Measurements from ENCODE around the gene HECW1. TPM values are rescaled to one million over a fixed set of nuclear protein-coding genes. Genes with fewer than 3 reads are reported as not detected.

Gene HECW1
- total and polyA plus RNA-seq, 2 of the 13 experiments (the other 11 are each of a cell fraction or from before 2014, with no cell fraction given), result not detected

GRCh38 chr7:43307522-43307921 lies 195.1 kb downstream of the HECW1 start:
- FAIRE-seq, result no peak
- in situ Hi-C loops (cut with HindIII; ENCODE audit: extremely low pct_ligation_motif_present, low pct_unique_long_range_greater_than_20kb), result no loop called here
- TF ChIP-seq, protein P1, sequence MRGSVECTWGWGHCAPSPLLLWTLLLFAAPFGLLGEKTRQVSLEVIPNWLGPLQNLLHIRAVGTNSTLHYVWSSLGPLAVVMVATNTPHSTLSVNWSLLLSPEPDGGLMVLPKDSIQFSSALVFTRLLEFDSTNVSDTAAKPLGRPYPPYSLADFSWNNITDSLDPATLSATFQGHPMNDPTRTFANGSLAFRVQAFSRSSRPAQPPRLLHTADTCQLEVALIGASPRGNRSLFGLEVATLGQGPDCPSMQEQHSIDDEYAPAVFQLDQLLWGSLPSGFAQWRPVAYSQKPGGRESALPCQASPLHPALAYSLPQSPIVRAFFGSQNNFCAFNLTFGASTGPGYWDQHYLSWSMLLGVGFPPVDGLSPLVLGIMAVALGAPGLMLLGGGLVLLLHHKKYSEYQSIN (CRISPR knock-in tag; IDR thresholded peaks at IDR 0.05; ENCODE audit: borderline replicate concordance), result no peak
- TF ChIP-seq ZBTB42 (CRISPR knock-in tag; IDR thresholded peaks at IDR 0.05), result no peak
- TF ChIP-seq SOX5 (CRISPR knock-in tag; IDR thresholded peaks at IDR 0.05; ENCODE audit: borderline replicate concordance), result no peak
- TF ChIP-seq, protein P2, sequence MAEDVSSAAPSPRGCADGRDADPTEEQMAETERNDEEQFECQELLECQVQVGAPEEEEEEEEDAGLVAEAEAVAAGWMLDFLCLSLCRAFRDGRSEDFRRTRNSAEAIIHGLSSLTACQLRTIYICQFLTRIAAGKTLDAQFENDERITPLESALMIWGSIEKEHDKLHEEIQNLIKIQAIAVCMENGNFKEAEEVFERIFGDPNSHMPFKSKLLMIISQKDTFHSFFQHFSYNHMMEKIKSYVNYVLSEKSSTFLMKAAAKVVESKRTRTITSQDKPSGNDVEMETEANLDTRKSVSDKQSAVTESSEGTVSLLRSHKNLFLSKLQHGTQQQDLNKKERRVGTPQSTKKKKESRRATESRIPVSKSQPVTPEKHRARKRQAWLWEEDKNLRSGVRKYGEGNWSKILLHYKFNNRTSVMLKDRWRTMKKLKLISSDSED (CRISPR knock-in tag; IDR thresholded peaks at IDR 0.05), result no peak
- no TSS peak for BruUV-seq (replicated peaks)
- no peak overlapping the region for H3K4me2 ChIP-seq (ENCODE audit: low read depth, low read length)
- DNase-seq (ENCODE audit: low spot score), result no peak
- 0% methylated on average over 1 of the region's 1 CpG for WGBS (ENCODE audit: low lambda C conversion rate)
- no peak for ATAC-seq
- peaks cover 16% of the 10 kb centered on the region for H3K4me1 ChIP-seq (ENCODE audit: insufficient read depth, low read length)
- H4K20me1 ChIP-seq (ENCODE audit: insufficient read depth, low read length), result no peaks in the 10 kb centered on the region
- H3K27ac ChIP-seq (ENCODE audit: extremely low read length, insufficient read depth, low read length), result no peak overlapping the region
- intact Hi-C loops (cut with micrococcal nuclease; ENCODE audit: unreplicated experiment), result no loop called here
- H3K79me2 ChIP-seq (ENCODE audit: insufficient read depth, low read length), result no peaks in the 10 kb centered on the region
- H3K4me3 ChIP-seq (replicated peaks in 1 of 3; ENCODE audit: insufficient read depth in 1 of 3, low read depth in 2 of 3, low read length in 3 of 3), result no peak overlapping the region
- no peak overlapping the region for H2AFZ ChIP-seq (ENCODE audit: low read length)
- POLR2A ChIA-PET, result no interaction called here
- CTCF ChIA-PET (ENCODE audit: low intra/inter-chr PET ratio, low total read pairs), result no interaction called here
- no peaks in the 10 kb centered on the region for H3K36me3 ChIP-seq (replicated peaks in 1 of 2; ENCODE audit: control insufficient read depth in 1 of 2, insufficient read depth in 2 of 2, low read length in 2 of 2)
- no peaks in the 10 kb centered on the region for H3K9me3 ChIP-seq (ENCODE audit: low read length)
- H3K27me3 ChIP-seq (ENCODE audit: control insufficient read depth in 1 of 2, insufficient read depth in 2 of 2, low read length in 2 of 2), result no peaks in the 10 kb centered on the region; a peak in 2 of 5 replicates
- H3K9ac ChIP-seq (ENCODE audit: insufficient read depth, low read depth, low read length), result no peak overlapping the region

DNA sequence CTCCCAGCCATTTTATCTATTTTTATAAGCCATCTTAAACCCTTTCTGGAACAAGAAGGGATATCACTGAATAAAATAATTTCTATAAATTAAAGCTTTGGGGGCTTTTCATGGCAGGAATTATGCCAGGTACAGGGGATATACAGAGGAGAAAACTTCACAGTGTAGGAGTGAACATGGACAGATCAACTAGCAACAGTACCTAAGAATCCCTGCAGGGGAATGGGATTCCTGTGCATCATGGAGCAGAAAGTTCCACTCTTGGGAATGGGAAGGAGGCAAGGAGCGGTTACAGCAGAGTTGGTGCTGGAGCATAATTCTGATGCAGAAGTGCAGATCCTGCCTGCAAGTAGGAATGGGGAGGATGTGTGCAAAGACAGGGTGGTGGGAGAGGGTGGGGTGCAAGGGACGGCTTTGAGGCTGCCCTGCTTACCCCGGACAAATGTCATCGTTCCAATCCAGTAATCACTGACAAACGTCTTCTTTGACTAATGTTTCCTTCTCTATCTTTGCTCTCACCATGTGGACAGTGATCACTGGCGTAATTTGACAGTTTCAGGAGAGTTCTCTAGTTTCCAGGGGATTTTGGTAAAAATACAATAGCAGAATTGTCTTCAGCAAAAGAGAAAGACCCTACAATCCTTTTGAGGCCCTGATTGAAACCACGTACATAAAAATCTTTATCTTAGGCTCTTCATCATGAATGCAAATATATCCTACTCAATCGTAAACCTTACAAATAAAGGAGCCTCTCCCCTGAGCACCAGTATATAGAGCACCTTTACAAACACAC lies 196.7 kb downstream of the HECW1 start:
- Histone ChIP-seq H3K4me1 (ENCODE audit: insufficient read depth, low read length) (peaks cover 9% of the 10 kb centered on the region; the same call in 1 of the 2 replicates), H3K4me3 (replicated peaks in 1 of 3; ENCODE audit: insufficient read depth in 1 of 3, low read depth in 2 of 3, low read length in 3 of 3) (no peak overlapping the region), H3K27me3 (ENCODE audit: control insufficient read depth in 1 of 2, insufficient read depth in 2 of 2, low read length in 2 of 2) (no peaks in the 10 kb centered on the region), H3K27ac (ENCODE audit: extremely low read length, insufficient read depth, low read length) (no peak overlapping the region), H3K9ac (ENCODE audit: insufficient read depth, low read depth, low read length) (no peak overlapping the region), H4K20me1 (ENCODE audit: insufficient read depth, low read length) (no peaks in the 10 kb centered on the region), H3K36me3 (replicated peaks in 1 of 2; ENCODE audit: control insufficient read depth in 1 of 2, insufficient read depth in 2 of 2, low read length in 2 of 2) (no peaks in the 10 kb centered on the region), H3K79me2 (ENCODE audit: insufficient read depth, low read length) (no peaks in the 10 kb centered on the region), H3K9me3 (ENCODE audit: low read length) (no peaks in the 10 kb centered on the region), H2AFZ (ENCODE audit: low read length) (no peak overlapping the region), H3K4me2 (ENCODE audit: low read depth, low read length) (no peak overlapping the region)
- ATAC-seq, result peak; percentile 63
- CTCF ChIA-PET (ENCODE audit: low intra/inter-chr PET ratio, low total read pairs), result interaction anchor here (0.6 kb wide), 1 partner anchor 134 kb away, joined by 3 read pairs; no protein-coding TSS in a partner anchor
- no peak for FAIRE-seq
- DNase-seq (ENCODE audit: low spot score), result no peak
- in situ Hi-C loops (cut with HindIII; ENCODE audit: extremely low pct_ligation_motif_present, low pct_unique_long_range_greater_than_20kb) (no loop called here), intact Hi-C loops (cut with micrococcal nuclease; ENCODE audit: unreplicated experiment) (no loop called here)
- 31% methylated on average over 8 of the region's 8 CpGs for WGBS (ENCODE audit: low lambda C conversion rate)
- POLR2A ChIA-PET, result no interaction called here
- BruUV-seq (replicated peaks), result no TSS peak
- TF ChIP-seq ZNF788 (CRISPR knock-in tag; IDR thresholded peaks at IDR 0.05; ENCODE audit: borderline replicate concordance), result no peak
- no peak for TF ChIP-seq RARG (CRISPR knock-in tag; IDR thresholded peaks at IDR 0.05; ENCODE audit: low read depth)
- TF ChIP-seq, protein P3, sequence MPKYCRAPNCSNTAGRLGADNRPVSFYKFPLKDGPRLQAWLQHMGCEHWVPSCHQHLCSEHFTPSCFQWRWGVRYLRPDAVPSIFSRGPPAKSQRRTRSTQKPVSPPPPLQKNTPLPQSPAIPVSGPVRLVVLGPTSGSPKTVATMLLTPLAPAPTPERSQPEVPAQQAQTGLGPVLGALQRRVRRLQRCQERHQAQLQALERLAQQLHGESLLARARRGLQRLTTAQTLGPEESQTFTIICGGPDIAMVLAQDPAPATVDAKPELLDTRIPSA (CRISPR knock-in tag; IDR thresholded peaks at IDR 0.05; ENCODE audit: borderline replicate concordance), result no peak
- no peak for TF ChIP-seq MAFK (conservative IDR thresholded peaks at IDR 0.05 in 1 of 2, IDR thresholded peaks at IDR 0.05 in 1 of 2; ENCODE audit: low read length in 2 of 2)
- no peak for TF ChIP-seq PHB2 (IDR thresholded peaks at IDR 0.05; ENCODE audit: partially characterized antibody)
- no peak for TF ChIP-seq FOXK1 (CRISPR knock-in tag; IDR thresholded peaks at IDR 0.05; ENCODE audit: borderline replicate concordance, low read depth)
- TF ChIP-seq RFX5 (IDR thresholded peaks at IDR 0.05; ENCODE audit: low read depth, low read length), result no peak
- no peak for TF ChIP-seq ZNF572 (CRISPR knock-in tag; IDR thresholded peaks at IDR 0.05)
- TF ChIP-seq, protein P4, sequence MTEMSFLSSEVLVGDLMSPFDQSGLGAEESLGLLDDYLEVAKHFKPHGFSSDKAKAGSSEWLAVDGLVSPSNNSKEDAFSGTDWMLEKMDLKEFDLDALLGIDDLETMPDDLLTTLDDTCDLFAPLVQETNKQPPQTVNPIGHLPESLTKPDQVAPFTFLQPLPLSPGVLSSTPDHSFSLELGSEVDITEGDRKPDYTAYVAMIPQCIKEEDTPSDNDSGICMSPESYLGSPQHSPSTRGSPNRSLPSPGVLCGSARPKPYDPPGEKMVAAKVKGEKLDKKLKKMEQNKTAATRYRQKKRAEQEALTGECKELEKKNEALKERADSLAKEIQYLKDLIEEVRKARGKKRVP (CRISPR knock-in tag; IDR thresholded peaks at IDR 0.05), result no peak
- no peak for TF ChIP-seq KDM4B (CRISPR knock-in tag; IDR thresholded peaks at IDR 0.05)

Measured in HepG2 (cell line).